NCI-H1092 (cell line): Measurements from ENCODE around the gene GPRC5C.

Source experiments
- DNase-seq: peaks from one replicate; lab custom pipeline; 2025; lab: John Stamatoyannopoulos, UW

The GPRC5C gene

DNA sequence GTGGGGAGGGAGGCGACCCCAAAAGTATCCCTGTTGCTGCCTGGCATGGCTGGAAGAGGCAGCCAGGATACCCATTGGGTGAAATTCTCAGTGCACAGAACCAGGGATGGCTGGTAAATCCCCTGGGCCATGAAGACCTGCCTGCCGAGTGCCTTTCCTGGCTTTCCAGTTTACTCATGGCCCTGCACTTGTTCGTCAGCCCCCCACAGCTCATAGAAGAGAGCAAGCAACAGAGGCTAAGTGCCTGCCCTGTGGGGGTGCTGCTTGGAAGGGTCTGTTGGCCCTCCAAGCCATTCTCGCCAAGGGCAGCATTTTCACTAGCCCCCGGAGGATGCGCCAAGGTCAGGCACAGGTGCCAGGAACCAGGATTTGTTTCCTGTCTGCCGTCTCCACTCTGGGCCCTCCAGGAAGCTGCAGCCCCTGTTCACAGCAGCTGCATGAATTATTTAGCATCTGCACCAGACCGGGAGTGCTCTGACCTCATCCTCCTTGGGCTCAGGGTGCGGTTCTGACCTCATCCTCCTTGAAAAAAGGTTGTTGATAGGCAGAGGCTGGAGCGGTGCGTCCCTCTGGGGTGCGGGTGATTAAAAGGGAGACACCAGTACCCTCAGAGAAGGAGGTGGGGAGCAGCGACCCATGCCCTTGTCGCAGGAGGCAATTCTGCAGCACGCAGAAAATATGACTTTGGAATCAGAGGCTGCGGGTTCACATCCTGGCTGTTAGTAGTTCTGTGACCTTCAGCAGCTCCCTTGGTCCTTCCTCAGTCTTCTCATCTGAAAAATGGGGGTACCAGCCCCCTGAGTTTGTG is 20.3 kb downstream of the GPRC5C start:
- peak; percentile 86 for DNase-seq

DNA sequence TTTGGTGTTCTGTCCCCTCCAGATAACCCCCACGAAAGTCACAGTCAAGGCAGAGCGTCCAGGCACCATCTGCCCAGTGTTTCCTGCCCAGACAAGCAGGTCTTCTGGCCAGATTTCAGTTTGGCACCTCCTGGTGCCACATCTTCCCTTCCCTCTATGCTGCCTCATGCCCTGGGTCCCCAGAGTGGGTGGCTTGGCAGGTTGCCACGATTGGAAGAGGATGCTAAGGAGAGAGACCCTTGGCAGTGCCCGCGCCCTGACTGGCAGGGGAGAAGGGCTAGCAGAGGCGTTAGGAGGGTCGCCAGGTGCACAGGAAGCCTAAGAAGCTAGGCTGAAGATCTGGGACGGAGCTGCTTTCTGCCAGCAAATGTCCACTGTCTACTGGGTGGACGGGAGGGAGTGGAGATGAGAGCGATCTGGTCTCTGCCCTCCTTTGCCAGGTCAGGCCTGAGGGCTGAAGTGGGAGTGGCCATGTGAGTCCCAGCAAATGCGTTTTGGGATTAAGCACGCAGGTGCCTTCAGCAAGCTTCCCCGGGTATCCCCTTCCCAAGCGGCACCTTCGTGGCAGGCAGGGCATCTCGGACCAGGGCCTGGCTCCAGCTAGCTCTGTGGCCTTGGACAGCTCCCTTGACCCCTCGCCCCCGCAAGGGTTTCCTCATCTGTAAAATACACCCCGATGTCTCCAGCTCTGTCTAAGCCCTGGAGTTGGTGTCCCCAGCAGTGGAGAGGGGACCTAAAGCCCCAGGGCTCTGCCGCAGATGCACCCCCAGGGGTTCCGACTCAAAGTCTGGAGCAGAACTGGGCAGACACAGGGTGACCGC is 21.2 kb downstream of the GPRC5C start:
- DNase-seq, result peak; percentile 69

DNA sequence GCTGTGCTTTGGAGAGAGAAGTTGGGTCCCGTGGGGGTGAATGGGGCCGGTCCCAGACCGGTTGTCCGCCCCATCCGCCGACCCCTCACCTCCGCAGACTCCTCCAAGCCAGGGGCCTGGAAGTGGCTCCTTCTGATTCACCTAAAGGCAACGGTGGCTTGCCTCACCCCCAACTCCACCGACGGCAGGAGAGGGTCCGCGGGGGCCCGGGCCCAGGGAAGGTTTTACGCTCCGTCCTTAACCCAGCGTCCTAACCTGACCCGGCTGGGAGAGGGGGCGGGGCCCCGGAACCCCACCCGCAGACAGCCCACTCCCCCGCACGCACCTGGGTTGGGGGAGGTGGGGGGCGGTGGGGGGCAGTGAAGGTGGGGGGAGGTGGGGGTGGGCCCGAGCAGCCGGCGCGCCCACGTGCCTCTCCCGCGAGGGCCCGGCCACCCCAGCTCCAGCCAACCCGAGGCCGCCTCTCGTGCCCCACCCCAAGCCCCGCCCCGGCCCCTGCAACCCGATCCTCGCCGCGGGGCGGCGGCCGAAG is 21.8 kb downstream of the GPRC5C start:
- no peak for DNase-seq

DNA sequence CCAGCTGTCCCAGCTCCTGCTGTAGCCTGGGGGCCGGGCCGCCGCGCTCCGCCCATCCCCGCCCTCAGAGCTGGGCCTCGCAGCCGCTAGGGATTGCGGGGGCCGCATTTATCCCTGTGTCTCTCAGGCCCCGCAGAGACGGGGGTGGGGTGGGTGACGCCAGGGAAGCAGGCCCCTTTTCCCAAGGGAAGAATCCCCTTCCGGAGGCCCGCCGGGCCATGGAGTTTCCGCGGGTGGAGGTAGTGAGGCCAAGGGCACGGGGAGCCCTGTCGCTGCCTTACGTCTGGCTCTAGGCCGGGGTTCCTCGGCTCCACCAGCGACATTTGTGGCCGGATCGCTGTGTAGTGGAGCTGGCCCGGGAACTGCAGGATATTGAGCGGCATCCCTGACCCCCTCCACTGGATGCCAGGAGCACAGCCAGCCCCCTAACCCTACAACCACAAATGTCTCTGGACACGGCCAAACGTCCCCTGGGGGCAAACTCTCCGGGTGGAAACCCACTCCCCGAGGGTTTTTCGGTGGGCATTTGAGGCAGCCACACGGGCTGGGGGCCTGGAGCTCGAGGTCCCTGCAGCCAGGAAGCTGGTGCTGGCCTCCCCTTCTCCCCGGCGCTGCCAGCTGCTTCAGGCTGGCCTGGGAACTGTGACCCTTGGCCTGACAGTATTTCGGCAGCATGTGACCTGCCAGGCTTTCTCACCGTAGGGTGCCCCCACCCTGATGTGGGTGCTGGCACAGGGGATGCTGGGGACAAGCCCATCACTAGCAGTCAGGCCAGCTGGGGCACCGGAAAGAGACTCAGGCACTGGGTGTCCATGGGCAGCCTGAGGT is 22.5 kb downstream of the GPRC5C start:
- peak; percentile 65 for DNase-seq

DNA sequence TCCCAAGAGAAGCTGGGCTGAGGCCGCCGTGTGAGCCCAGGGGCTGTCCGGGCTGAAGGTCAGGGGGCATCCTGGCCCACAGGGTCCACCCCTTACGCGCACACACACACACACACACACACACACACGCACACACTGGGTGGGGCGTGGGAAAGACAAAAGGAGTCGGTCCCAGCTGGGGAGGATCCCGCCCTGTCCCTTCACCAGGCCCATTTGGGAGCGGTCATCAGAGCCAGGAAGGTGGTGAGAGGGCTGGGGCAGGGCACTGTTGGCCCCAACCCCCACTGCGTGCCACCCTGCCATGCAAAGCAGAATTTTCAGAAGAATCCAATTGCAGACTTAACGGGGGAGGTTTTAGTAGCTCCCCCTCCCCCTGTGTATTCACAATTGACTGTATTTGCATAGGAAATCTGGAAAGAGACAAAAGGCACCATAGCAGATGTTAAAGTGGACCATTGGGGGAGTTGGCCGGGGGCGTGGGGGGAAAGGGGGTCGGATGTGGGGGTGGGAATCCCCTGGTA is 23.2 kb downstream of the GPRC5C start:
- DNase-seq, result no peak

DNA sequence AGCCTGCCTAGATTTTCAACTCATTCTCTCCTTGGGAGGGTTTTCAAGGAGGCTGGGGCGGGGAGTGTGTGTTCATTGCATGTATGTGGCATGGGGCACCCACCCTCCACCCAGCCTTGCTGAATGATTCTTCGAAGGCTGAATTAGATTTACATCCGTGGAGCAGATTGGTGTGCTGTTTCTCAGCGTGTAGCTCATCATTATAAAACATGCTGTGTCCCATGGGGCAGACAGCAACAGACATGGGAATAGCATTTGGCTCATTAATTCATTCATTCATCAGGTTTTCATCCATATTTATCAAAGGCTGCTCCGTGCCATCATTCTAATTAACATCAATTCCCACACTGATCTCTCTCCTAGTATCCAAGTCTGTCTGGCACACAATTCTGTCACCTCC is 23.9 kb downstream of the GPRC5C start:
- DNase-seq, result no peak

DNA sequence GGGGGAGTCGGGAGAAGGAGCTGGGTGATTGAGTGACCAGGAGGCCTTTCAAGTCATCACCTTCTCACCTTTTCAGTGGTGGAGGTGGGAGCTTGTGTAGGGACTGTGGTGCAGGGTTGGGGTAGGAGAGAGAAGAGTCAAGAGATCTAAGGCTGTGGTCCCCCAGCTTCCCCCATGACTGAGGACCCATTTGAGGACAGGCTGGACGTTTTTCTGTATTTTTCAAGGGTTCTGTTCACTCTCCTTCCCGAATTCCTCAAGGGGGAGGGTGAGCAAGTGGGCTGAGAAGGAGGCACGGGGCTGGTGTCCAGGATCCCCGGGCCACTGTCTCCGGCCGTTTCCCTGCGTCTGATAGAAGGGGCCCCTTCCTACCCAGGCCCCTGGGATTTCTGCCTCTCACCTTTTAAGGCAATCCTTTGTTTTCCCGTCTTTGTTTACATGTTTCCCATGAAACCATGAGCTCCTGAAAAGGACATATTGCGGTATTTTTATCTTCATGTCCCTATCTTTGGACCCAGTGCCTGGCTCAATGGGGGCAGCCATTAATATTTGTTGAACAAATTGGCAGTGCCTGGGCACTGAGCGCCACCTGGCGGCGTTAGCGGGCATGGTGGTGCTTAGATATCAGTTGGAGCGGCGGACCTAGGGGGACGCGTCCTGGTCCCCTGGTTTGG is 25.4 kb downstream of the GPRC5C start:
- DNase-seq, result peak; percentile 76

DNA sequence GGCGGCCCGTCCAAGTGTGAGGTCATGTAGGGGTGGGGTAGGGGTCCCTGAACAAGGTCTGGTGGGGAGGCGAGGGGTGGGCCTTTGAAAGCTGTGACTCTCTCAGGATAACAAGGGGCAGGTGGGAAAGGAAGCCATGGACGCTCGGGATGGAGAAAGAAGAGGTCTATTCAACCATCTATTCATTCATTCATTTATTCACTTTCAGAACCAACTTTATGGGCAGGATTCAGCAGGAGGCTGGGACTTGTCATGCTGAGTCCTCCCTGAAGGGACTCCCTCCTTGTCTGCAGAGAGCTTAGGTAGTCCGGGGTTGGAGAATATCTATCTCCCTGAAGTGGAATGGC is 25.9 kb downstream of the GPRC5C start:
- no peak for DNase-seq

DNA sequence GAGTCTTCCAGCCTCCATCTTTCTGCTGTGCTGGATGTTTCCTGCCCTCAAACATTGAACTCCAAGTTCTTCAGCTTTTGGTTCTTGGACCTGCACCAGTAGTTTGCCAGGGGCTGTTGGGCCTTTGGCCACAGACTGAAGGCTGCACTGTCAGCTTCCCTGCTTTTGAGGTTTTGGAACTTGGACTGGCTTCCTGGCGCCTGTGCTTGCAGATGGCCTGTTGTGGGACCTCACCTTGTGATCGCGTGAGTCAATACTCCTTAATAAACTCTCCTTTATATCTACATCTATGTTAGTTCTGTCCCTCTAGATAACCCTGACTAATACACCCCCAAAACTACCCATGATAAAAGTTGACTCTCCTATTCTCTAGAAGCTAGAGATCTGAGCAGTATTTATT is 26.9 kb downstream of the GPRC5C start:
- no peak for DNase-seq

DNA sequence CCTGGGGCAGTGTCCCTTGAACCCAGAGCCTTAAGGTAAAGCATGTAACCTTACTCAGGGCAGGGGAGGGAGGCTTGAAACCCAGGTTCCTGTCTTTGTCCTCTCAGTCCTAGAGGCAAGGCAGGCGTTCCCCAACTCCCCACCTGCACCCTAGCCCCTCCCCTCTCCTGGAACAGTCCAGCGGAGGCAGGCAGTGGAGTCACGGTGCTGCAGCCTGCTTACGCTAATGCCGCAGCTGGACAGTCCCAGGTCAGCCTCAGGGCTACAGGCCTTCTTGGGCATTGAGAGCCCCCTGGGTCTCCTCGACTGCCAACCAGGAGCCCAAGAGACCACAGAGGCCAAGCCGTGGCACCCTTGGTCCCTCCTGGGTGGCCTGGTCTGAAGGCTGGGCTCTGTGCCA is 27.7 kb downstream of the GPRC5C start:
- DNase-seq, result no peak

DNA sequence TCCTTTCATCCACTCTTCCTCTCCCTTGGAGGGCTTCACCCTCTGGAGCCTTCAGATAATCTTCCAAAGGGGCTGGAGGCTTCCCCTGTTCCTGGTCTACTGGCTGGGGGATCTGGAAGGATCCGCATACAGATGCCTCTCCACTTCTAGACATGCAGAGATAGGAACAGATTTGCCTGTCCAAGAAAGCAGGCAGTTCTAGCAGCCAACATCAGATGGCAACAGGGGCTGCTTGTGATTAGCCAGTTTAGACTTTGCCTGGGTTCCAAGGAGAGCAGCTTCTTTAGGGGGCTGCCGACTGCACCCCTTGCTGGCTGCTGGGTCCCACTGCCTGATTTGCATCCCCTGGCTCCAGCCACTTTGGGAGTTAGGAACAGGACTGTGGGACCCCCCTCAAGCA is 28.4 kb downstream of the GPRC5C start:
- no peak for DNase-seq

DNA sequence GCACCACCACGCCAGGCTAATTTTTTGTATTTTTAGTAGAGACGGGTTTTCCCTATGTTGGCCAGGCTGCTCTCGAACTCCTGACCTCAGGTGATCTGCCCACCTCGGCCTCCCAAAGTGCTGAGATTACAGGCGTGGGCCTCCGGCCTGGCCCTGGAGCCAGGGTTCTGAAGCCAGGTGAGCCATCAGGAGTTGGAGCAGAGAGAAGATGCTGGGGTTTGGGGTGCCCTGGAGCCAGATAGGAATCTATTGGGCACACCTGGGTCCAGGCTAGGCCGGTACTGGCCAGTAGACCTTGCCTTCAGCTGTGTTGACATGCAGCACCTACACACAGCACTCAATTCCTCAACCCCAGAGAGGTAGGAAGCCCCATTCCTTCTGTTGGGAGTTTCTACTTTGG is 29.1 kb downstream of the GPRC5C start:
- no peak for DNase-seq

DNA sequence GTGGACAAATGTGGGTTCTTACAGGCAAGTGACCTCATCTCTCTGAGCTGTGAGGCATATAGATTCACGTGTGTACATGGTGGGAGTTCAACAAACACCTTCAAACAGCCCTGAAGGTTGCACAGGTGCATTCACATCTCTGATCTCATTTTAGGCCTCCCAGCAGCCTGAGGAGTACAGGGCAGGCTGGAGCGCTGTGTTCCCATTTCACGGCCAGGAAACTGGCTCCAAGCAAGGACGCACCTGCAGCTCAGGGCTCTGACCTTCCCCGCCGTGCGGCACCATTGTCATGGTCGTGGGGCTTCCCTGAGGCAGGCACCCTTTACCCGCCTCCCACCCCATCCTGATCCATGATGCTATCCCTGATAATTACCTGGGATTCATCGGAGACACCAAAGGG is 29.7 kb downstream of the GPRC5C start:
- no peak for DNase-seq

DNA sequence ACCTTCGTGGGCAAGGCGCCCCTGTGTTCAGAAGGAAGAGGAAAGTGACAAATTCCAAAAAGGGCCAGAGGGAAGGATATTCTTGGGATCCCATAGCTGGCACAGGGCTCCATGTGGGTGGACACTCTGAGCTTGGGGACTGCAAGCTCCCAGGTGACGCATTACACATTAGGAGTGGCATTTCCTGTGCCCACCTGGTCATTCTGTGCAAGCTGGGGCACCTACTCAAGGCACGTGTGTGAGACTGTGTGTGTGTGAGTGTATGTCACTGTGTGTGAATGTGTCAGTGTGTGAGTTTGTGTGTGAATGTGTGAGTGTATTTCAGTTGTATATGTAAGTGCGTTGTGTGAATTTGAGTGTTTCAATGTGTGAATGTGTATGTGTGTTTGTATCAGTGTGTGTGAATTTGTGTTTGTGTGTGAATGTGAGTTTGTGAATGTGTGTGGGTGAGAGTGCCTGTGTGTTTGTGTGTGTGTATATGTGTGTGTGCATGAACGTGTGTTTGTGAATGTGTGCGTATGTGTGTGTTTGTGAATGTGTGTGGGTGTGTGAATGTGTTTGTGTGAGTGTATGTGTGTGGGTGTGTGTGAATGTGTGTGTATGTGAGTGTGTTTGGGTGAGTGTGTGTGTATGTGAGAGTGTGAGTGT is 33.0 kb downstream of the GPRC5C start:
- no peak for DNase-seq

DNA sequence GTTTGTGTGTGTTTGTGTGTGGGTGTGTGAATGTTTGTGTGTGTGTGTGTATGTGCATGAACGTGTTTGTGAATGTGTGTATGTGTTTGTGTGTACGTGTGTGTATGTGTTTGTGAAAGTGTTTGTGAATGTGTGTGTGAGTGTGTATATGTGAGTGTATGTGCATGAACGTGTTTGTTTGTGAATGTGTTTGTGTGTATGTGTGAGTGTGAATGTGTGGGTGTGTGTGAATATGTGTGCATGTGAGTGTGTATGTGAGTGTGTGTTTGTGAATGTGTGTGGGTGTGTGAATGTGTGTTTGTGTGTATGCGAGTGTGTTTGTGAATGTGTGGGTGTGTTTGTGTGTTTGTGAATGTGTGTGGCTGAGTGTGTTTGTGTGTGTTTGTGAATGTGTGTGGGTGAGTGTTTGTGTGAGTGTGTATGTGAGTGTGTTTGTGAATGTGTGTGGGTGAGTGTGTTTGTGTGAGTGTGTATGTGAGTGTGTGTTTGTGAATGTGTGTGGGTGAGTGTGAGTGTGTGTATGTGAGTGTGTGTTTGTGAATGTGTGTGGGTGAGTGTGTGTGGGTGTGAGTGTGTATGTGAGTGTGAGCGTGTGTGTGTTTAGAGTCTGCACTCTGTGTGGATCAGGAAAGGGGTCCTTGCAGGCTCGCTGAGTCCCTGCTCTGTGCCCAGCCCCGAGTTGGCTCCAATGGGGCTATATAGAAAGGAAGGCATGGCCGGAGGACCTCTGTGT is 33.7 kb downstream of the GPRC5C start:
- no peak for DNase-seq

DNA sequence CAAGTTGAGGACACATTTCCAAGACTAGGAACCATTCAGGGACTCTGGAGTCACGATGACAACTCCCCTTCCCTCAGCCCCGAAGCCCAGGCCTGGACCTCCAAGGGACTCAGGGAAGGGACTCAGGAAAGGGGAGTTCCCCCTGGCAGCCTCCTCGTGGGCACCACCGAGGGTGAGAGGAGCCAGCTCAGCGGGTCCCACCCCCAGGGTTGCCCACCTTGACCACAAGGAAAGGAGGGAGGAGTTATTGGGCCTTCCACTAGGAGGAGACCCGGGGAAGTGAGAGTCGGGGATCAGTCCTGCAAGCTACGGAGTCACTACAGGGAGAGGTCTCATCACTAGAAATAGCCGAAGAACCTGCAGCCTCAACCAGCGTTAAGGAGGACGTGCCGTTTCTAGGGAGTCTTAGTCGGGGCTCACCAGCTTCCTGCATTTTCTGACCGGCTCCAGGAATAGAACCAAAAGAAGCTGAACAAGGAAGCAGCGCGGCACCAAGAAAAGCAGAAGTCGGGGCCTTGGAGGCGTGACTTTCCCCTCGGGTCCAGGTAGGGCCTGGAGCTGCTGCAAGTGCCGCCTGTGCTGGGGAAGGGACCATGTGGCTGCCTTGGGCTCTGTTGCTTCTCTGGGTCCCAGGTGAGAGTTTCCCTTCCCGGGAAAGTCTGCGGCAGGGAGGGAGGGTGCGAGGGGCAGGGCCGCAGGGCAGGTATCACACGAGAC is 34.4 kb downstream of the GPRC5C start, which contains the start of gene CD300A:
Gene CD300A (plus strand): TSS at position 524 of the 717 bp plus-strand sequence. CDS start 70 bp downstream, at position 594.
- DNase-seq, result no peak

DNA sequence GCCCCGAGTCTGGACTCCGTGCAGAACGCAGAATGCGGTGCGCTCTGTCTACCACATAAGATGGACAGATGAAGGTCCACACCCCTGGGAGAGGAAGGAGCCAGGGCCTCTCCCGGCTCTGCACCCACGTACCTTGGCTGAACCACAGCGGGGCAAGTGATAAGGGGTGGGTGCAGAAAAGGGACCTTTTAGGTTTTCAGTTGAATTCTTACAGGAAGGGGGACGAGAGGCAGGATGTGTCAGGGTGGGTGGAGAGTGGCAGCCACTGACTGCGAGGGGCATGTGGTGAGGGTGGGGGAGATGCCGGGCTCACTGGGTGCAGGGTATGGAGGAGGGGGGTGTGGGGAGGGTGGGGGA is 34.9 kb downstream of the GPRC5C start:
- DNase-seq, result no peak

DNA sequence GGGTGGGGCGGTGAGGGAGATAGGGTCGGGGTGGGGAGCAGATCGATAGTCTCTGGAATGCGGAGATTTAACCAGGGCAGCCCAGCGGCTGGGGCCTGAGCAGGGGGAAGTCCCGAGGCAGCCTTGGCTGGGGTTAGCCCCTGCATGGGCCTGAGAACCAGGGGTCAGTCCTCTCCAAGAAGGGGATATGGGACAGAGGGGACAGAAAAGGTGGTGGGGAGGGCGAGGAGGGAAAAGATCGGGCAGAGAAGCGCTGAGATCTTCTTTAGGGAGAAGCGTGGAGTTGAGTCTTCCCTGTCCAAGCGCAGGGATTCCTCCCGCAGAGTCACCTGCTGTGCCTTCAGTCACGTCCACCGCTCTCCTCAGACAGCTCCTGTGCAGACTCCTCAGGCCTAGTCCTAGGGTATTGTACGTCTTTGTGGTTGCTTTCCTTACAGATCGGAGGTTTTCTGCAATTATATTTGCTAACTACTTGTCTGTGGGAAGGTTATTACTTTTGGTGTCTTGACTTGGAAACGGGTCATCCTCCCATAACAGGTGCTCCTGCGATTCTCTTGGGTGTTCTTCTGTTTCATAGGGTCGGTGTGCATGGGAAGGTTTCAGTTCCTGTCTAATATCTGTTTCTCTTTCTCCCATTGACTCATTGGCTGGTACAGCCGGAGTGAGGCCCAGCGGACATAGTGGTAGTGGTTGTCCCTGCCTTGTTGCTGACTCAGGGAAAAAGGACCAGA is 35.5 kb downstream of the GPRC5C start:
- DNase-seq, result no peak

DNA sequence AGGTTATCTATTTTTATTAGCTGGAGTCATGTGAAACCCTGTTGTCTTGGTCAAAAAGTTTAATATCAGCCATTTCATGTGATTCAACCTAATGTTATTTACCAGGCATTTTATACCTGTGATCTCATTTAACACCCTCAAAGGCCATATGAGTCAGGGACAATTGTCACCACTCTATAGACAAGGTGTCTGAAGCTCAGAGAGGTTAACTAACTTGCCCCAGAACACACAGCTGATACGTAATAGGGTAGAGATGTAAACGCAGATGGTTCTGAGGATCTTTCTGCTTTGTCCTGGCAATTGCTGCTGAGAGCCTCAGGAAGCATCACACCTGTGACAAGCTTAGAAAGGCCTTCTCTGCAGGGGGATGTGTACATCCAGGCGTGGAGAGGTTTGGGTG is 39.5 kb downstream of the GPRC5C start:
- no peak for DNase-seq
